ENCODE measurements around the gene POLR3A. TPM values are rescaled to one million over a fixed set of nuclear protein-coding genes. Genes with fewer than 3 reads are reported as not detected.
A peak's percentile ranks its signal among the peaks of the same experiment; 100 is the strongest.

Gene POLR3A
- total and polyA plus RNA-seq, 2 of the 13 experiments (the other 11 are each of a cell fraction or from before 2014, with no cell fraction given) = 13.6 to 19.2 TPM

GRCh38 chr10:77989081-77989724 lies 40.1 kb downstream of the POLR3A start (continued):
- TF ChIP-seq ZNF792 (CRISPR knock-in tag; IDR thresholded peaks at IDR 0.05) (peak; percentile 69; the same call in 1 of the 2 replicates), ZNF546 (CRISPR knock-in tag; conservative IDR thresholded peaks at IDR 0.05) (no peak), HDAC6 (IDR thresholded peaks at IDR 0.05; ENCODE audit: low read depth, low read length) (no peak), ZNF350 (CRISPR knock-in tag; IDR thresholded peaks at IDR 0.05; ENCODE audit: borderline replicate concordance, low read depth) (peak; percentile 68), BHLHE40 (IDR thresholded peaks at IDR 0.05; ENCODE audit: low read length) (0 out of 2 replicates have a peak, but pooled peaks have one; percentile 10), KLF11 (CRISPR knock-in tag; IDR thresholded peaks at IDR 0.05) (no peak), ZNF552 (CRISPR knock-in tag; IDR thresholded peaks at IDR 0.05; ENCODE audit: borderline replicate concordance) (no peak), ZMYM2 (CRISPR knock-in tag; IDR thresholded peaks at IDR 0.05) (no peak; the same call in 1 of the 2 replicates), YEATS4 (CRISPR knock-in tag; IDR thresholded peaks at IDR 0.05; ENCODE audit: borderline replicate concordance) (peak; percentile 56; the same call in 1 of the 2 replicates), ZMYM3 (CRISPR knock-in tag; IDR thresholded peaks at IDR 0.05) (peak; percentile 57; the same call in 1 of the 2 replicates), ZNF317 (CRISPR knock-in tag; IDR thresholded peaks at IDR 0.05) (peak; percentile 52; the same call in 1 of the 2 replicates), THRA (CRISPR knock-in tag; IDR thresholded peaks at IDR 0.05; ENCODE audit: borderline replicate concordance) (peak; percentile 51; the same call in 1 of the 2 replicates), NFKBIZ (CRISPR knock-in tag; IDR thresholded peaks at IDR 0.05) (0 out of 2 replicates have a peak, but pooled peaks have one; percentile 48), FOXA3 (CRISPR knock-in tag; IDR thresholded peaks at IDR 0.05) (peak; percentile 85), SOX13 (IDR thresholded peaks at IDR 0.05) (no peak), SOX13 (CRISPR knock-in tag; conservative IDR thresholded peaks at IDR 0.05 in 1 of 2, IDR thresholded peaks at IDR 0.05 in 1 of 2) (peak in 1 of 2 experiments; percentile 59; a peak in 1 of 4 replicates), ZBED4 (CRISPR knock-in tag; IDR thresholded peaks at IDR 0.05; ENCODE audit: borderline replicate concordance) (peak; percentile 81), HBP1 (CRISPR knock-in tag; IDR thresholded peaks at IDR 0.05; ENCODE audit: low read depth) (peak; percentile 68; the same call in 1 of the 2 replicates), ATF7 (IDR thresholded peaks at IDR 0.05) (peak; percentile 66), ATF7 (CRISPR knock-in tag; IDR thresholded peaks at IDR 0.05) (peak; percentile 85), ERF (CRISPR knock-in tag; IDR thresholded peaks at IDR 0.05) (peak; percentile 85), POLR2A (IDR thresholded peaks at IDR 0.05; ENCODE audit: insufficient read depth in 1 of 2, low read depth in 2 of 2, low read length in 2 of 2) (peak in 1 of 2 experiments; percentile 31; a peak in 1 of 4 replicates), KDM1A (CRISPR knock-in tag; IDR thresholded peaks at IDR 0.05) (peak; percentile 73), HIVEP1 (CRISPR knock-in tag; IDR thresholded peaks at IDR 0.05) (0 out of 2 replicates have a peak, but pooled peaks have one; percentile 48)
